H1 (cell line): Measurements from ENCODE around the gene WDFY4. TPM values are rescaled to one million over a fixed set of nuclear protein-coding genes. Genes with fewer than 3 reads are reported as not detected.

ENCODE experiments used
- CTCF ChIA-PET: fragments of 300-600 bp; sonication (Branson Sonifier 250); formaldehyde crosslinking; loops from one replicate; lab custom pipeline; 2021; ENCODE audit not compliant: partially characterized antibody; lab: Charles Lee
- POLR2A ChIA-PET: fragments of 300-600 bp; sonication (Branson Sonifier 250); formaldehyde crosslinking; loops from one replicate; lab custom pipeline; 2021; ENCODE audit warnings: inconsistent platforms; ENCODE audit not compliant: partially characterized antibody; lab: Charles Lee
- DNase-seq, 2 experiments: peaks; one replicate each; pipeline versions ENCODE4 v3.0.0 to v3.0.0-alpha.2; 2010 to 2022; ENCODE audit warnings: low spot score in 2 of 2, low read depth in 1 of 2, mixed read lengths in 1 of 2
- FAIRE-seq: peaks from 2 replicates; lab custom pipeline; 2011; peaks lifted over from hg19 to GRCh38; lab: Jason Lieb, UNC
- H2AFZ ChIP-seq: 2 replicates; pipeline ENCODE4 v1.8.1; 2012; ENCODE audit warnings: low read length, inconsistent platforms
- H2AK5ac ChIP-seq: 2 replicates; pipeline ENCODE4 v1.6.1; 2013; ENCODE audit warnings: low read depth, low read length
- H2BK120ac ChIP-seq: replicated peaks from 2 replicates; pipeline ENCODE3; 2013; ENCODE audit warnings: low read depth, low read length, inconsistent platforms
- H2BK12ac ChIP-seq: 2 replicates; pipeline ENCODE4 v1.6.1; 2013; ENCODE audit warnings: low read depth, low read length
- H2BK15ac ChIP-seq: 2 replicates; pipeline ENCODE4 v1.6.1; 2013; ENCODE audit warnings: low read length
- H2BK20ac ChIP-seq: 2 replicates; pipeline ENCODE4 v1.6.1; 2013; ENCODE audit warnings: low read length
- H2BK5ac ChIP-seq: 2 replicates; pipeline ENCODE4 v1.6.1; 2013; ENCODE audit warnings: low read depth, low read length
- H3K14ac ChIP-seq: 2 replicates; pipeline ENCODE4 v1.6.1; 2013; ENCODE audit warnings: inconsistent platforms; ENCODE audit not compliant: insufficient read length
- H3K18ac ChIP-seq: 2 replicates; pipeline ENCODE4 v1.6.1; 2013; ENCODE audit warnings: low read length; ENCODE audit errors: extremely low read depth
- H3K23ac ChIP-seq: 2 replicates; pipeline ENCODE4 v1.6.1; 2013; ENCODE audit warnings: inconsistent platforms; ENCODE audit not compliant: insufficient read length
- H3K23me2 ChIP-seq: 2 replicates; pipeline ENCODE4 v1.6.1; 2013; ENCODE audit warnings: low read depth, low read length
- H3K27ac ChIP-seq: 2 replicates; pipeline ENCODE4 v1.6.1; 2011; ENCODE audit warnings: low read depth, low read length, inconsistent platforms
- H3K27me3 ChIP-seq, 4 experiments: replicated peaks in 1 of 4; 1 replicate in 1 of 4; 2 replicates in 3 of 4; pipeline versions ENCODE4 v1.6.1 to v1.8.1; 2011 to 2013; ENCODE audit warnings: low read length in 3 of 4, mild to moderate bottlenecking in 3 of 4, inconsistent platforms in 2 of 4, mixed read lengths in 2 of 4, moderate library complexity in 1 of 4; ENCODE audit not compliant: control insufficient read depth in 3 of 4, insufficient read depth in 3 of 4; ENCODE audit errors: extremely low read depth in 1 of 4
- H3K36me3 ChIP-seq, 4 experiments: 2 replicates each; pipeline versions ENCODE4 v1.6.1 to v1.8.1; 2011 to 2013; ENCODE audit warnings: mild to moderate bottlenecking in 4 of 4, low read length in 3 of 4, moderate library complexity in 2 of 4, control low read depth in 1 of 4, inconsistent platforms in 1 of 4; ENCODE audit not compliant: insufficient read depth in 4 of 4, control insufficient read depth in 2 of 4
- H3K4ac ChIP-seq: replicated peaks from 2 replicates; pipeline ENCODE3; 2013; ENCODE audit warnings: low read length, low read depth, mixed read lengths, inconsistent platforms; ENCODE audit not compliant: insufficient read length
- H3K4me1 ChIP-seq, 4 experiments: replicated peaks in 1 of 4; 1 replicate in 1 of 4; 2 replicates in 3 of 4; pipeline versions ENCODE4 v1.6.1 to v1.8.1; 2011 to 2013; ENCODE audit warnings: low read length in 3 of 4, inconsistent platforms in 2 of 4, mixed read lengths in 1 of 4; ENCODE audit not compliant: insufficient read depth in 4 of 4, control insufficient read depth in 3 of 4
- H3K4me2 ChIP-seq, 2 experiments: 2 replicates each; pipeline versions ENCODE4 v1.6.1 to v1.8.1; 2011 to 2013; ENCODE audit warnings: low read depth in 2 of 2, low read length in 2 of 2, control low read depth in 1 of 2, inconsistent platforms in 1 of 2, mild to moderate bottlenecking in 1 of 2; ENCODE audit not compliant: insufficient read depth in 1 of 2
- H3K4me3 ChIP-seq, 4 experiments: fragments of 200-600, 300-600 bp in 1 of 4; sonication (generic), shearing (Covaris generic), sonication (Bioruptor Twin) in 1 of 4; 2 replicates each; pipeline versions ENCODE4 v1.5.1 to v1.8.1; 2011 to 2016; ENCODE audit warnings: low read length in 4 of 4, low read depth in 3 of 4, control low read depth in 2 of 4, inconsistent platforms in 2 of 4, mild to moderate bottlenecking in 2 of 4, mixed read lengths in 1 of 4, moderate library complexity in 1 of 4; ENCODE audit not compliant: insufficient read depth in 2 of 4; ENCODE audit errors: extremely low read depth in 1 of 4
- H3K56ac ChIP-seq: replicated peaks from 2 replicates; pipeline ENCODE3; 2013; ENCODE audit warnings: low read depth, mild to moderate bottlenecking, mixed read lengths, low read length, inconsistent platforms; ENCODE audit not compliant: insufficient read length
- H3K79me1 ChIP-seq: 2 replicates; pipeline ENCODE4 v1.6.1; 2013; ENCODE audit warnings: low read depth, low read length, control low read depth
- H3K79me2 ChIP-seq, 2 experiments: 2 replicates each; pipeline versions ENCODE4 v1.6.1 to v1.8.1; 2012 to 2013; ENCODE audit warnings: low read length in 2 of 2, mild to moderate bottlenecking in 2 of 2, inconsistent platforms in 1 of 2; ENCODE audit not compliant: insufficient read depth in 2 of 2, control insufficient read depth in 1 of 2
- H3K9ac ChIP-seq, 4 experiments: replicated peaks in 1 of 4; 1 replicate in 1 of 4; 2 replicates in 3 of 4; pipeline versions ENCODE4 v1.6.1 to v1.8.1; 2011 to 2013; ENCODE audit warnings: low read depth in 3 of 4, low read length in 3 of 4, control low read depth in 2 of 4, mild to moderate bottlenecking in 2 of 4, moderate library complexity in 2 of 4, inconsistent platforms in 1 of 4; ENCODE audit errors: extremely low read depth in 1 of 4
- H3K9me3 ChIP-seq, 2 experiments: 2 replicates each; pipeline versions ENCODE4 v1.6.1 to v1.8.1; 2012 to 2013; ENCODE audit warnings: mild to moderate bottlenecking in 2 of 2, moderate library complexity in 2 of 2, control low read depth in 1 of 2, inconsistent platforms in 1 of 2, low read depth in 1 of 2, low read length in 1 of 2, mixed read lengths in 1 of 2; ENCODE audit not compliant: insufficient read depth in 2 of 2
- H4K20me1 ChIP-seq, 2 experiments: replicated peaks in 1 of 2; 2 replicates each; pipeline versions ENCODE3 to v1.8.1; 2011 to 2013; ENCODE audit warnings: inconsistent platforms in 2 of 2, low read length in 2 of 2, mild to moderate bottlenecking in 1 of 2; ENCODE audit not compliant: insufficient read depth in 2 of 2, control insufficient read depth in 1 of 2
- H4K5ac ChIP-seq: 2 replicates; pipeline ENCODE4 v1.6.1; 2013; ENCODE audit warnings: low read length, low read depth, mixed read lengths, inconsistent platforms; ENCODE audit not compliant: insufficient read length
- H4K8ac ChIP-seq: 2 replicates; pipeline ENCODE4 v1.8.0; 2013; ENCODE audit warnings: mild to moderate bottlenecking, moderate library complexity, low read length, inconsistent platforms; ENCODE audit not compliant: insufficient read depth; ENCODE audit errors: extremely low read depth
- H4K91ac ChIP-seq: replicated peaks from 2 replicates; pipeline ENCODE3; 2013; ENCODE audit warnings: low read length, mixed read lengths, inconsistent platforms; ENCODE audit not compliant: insufficient read length
- CBX5 ChIP-seq: fragments of 300-800, 300-1000 bp; sonication (generic); IDR thresholded peaks from 2 replicates; pipeline ENCODE4 v1.7.1; 2016; ENCODE audit warnings: antibody characterized with exemption, low read length, low read depth
- GABPA ChIP-seq: IDR thresholded peaks from 2 replicates; pipeline ENCODE4 v1.6.1; 2011; ENCODE audit warnings: mild to moderate bottlenecking, low read length, moderate library complexity, borderline replicate concordance; ENCODE audit not compliant: insufficient read depth
- GTF2F1 ChIP-seq: IDR thresholded peaks from 2 replicates; pipeline ENCODE4 v1.6.1; 2012; ENCODE audit warnings: low read depth, low read length, improper control_type of control experiment, borderline replicate concordance
- HDAC2 ChIP-seq, 2 experiments: fragments of 300-600 bp in 1 of 2; sonication (generic) in 1 of 2; IDR thresholded peaks; 2 replicates each; pipeline ENCODE4 v1.6.1; 2011 to 2012; ENCODE audit warnings: low read depth in 2 of 2, low read length in 2 of 2, mild to moderate bottlenecking in 2 of 2, moderate library complexity in 2 of 2, borderline replicate concordance in 1 of 2, inconsistent platforms in 1 of 2
- RNF2 ChIP-seq: fragments of 200-900, 300-1000 bp; sonication (generic); IDR thresholded peaks from 2 replicates; pipeline ENCODE4 v1.7.1; 2016; ENCODE audit warnings: borderline replicate concordance, low read depth, mild to moderate bottlenecking, antibody characterized with exemption, low read length; ENCODE audit not compliant: poor library complexity, severe bottlenecking; ENCODE audit errors: missing control alignments
- SAP30 ChIP-seq: fragments of 300-600 bp; sonication (generic); IDR thresholded peaks from 2 replicates; pipeline ENCODE4 v1.7.1; 2012; ENCODE audit warnings: low read length, moderate library complexity, mild to moderate bottlenecking, inconsistent platforms; ENCODE audit not compliant: insufficient read depth, insufficient replicate concordance
- TAF1 ChIP-seq: IDR thresholded peaks from 2 replicates; pipeline ENCODE4 v1.6.1; 2011; ENCODE audit warnings: mild to moderate bottlenecking, low read depth, low read length
- WGBS, 2 experiments: shearing (Covaris generic) in 1 of 2; methylation state at CpG; one replicate each; pipeline versions ENCODE4 v1.1.6 to v1.1.7; 2013 to 2015; ENCODE audit warnings: low lambda C conversion rate in 2 of 2, mixed read lengths in 2 of 2, inconsistent platforms in 1 of 2, low coverage in 1 of 2, missing lambda C conversion rate in 1 of 2; ENCODE audit not compliant: insufficient replicate concordance in 2 of 2, insufficient coverage in 1 of 2, insufficient read length in 1 of 2; ENCODE audit errors: extremely low coverage in 1 of 2, missing lambda C conversion rate in 1 of 2; 5-methylcytosine and 5-hydroxymethylcytosine counted together
- polyA plus RNA-seq, 7 experiments: library from polyadenylated mRNA; depleted of rRNA in 3 of 7; stranded (reverse) in 5 of 7; unstranded in 2 of 7; fragments of >200 nt in 5 of 7; fragments of 200-250 nt in 2 of 7; gene quantifications; 1 replicate in 5 of 7; 2 replicates in 1 of 7; 4 replicates in 1 of 7; pipeline versions ENCODE4 v1.2.1 to v1.2.3, GENCODE V29; 2011 to 2013; ENCODE audit warnings: missing spikeins in 2 of 7, mixed read lengths in 2 of 7
- total RNA-seq: library from RNA; stranded (reverse); fragmentation: NEBNext Ultra II Directional; extraction: Animal tissue kit (Norgen Biotek cat#: 25700); gene quantifications from 2 replicates; pipeline ENCODE4 v1.2.1, GENCODE V29; 2021
- TF ChIP-seq, protein P1 (sequence below): IDR thresholded peaks from 2 replicates; pipeline ENCODE4 v1.6.1; 2012; ENCODE audit warnings: inconsistent platforms
- TF ChIP-seq, protein P2 (sequence below): IDR thresholded peaks from 2 replicates; pipeline ENCODE4 v1.6.1; 2011; ENCODE audit warnings: low read depth, mild to moderate bottlenecking, low read length; ENCODE audit not compliant: insufficient read depth
- TF ChIP-seq, protein P3 (sequence below): IDR thresholded peaks from 2 replicates; pipeline ENCODE4 v1.6.1; 2012; ENCODE audit warnings: inconsistent platforms

The WDFY4 gene
- total and polyA plus RNA-seq, 2 of the 8 experiments (the other 6 are each of a cell fraction or from before 2014, with no cell fraction given): not detected

DNA sequence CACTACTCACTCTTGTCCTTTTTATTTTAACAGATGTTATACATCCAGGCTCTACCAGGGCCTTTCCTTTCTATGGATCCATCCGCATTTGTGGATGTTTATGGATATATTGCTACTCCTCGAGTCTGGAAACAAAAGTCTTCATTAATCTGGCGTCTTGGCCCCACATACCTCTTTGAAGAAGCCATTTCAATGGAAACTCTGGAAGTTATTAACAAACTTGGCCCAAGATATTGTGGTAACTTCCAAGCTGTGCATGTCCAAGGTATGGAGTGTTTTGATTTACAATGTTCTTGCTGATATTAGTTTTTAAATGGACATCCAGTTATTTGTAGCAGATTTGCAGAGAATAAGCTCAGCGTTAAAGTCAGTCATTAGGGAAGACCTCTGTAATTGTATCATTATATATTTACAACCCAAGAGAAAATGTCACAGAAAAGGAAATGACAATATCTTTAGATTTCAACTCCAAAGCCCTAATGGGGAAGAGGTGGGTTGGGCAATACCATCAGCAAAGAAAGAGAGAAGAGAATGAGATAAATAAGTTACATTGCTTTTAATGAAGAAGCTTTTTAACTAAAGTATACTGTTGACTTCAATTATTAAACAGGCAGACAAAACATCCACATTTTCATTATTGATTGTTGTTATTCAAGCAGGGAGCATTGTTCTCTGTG is 102.1 kb downstream of the WDFY4 start:
- H3K56ac ChIP-seq: no peak overlapping the region
- H4K20me1 ChIP-seq: no peaks in the 10 kb centered on the region
- FAIRE-seq: no peak
- no peaks in the 10 kb centered on the region for H3K23me2 ChIP-seq
- CTCF ChIA-PET: no interaction called here
- no peak overlapping the region for H3K14ac ChIP-seq
- no peak overlapping the region for H3K4ac ChIP-seq
- POLR2A ChIA-PET: no interaction called here
- H3K79me2 ChIP-seq: no peaks in the 10 kb centered on the region
- no peak overlapping the region for H3K27ac ChIP-seq
- H3K27me3 ChIP-seq: no peaks in the 10 kb centered on the region
- no peak overlapping the region for H3K9ac ChIP-seq
- 91% methylated on average over 4 of the region's 4 CpGs; no CpG with 5 or more reads in 1 of the 2 experiments for WGBS, 2 experiments
- H2BK5ac ChIP-seq: no peak overlapping the region
- no peak for DNase-seq
- no peak overlapping the region for H3K18ac ChIP-seq
- no peaks in the 10 kb centered on the region for H3K79me1 ChIP-seq
- no peak overlapping the region for H2BK12ac ChIP-seq
- H2BK15ac ChIP-seq: no peak overlapping the region
- no peak overlapping the region for H2BK120ac ChIP-seq
- H3K4me1 ChIP-seq: no peaks in the 10 kb centered on the region; a peak in 1 of 7 replicates
- no peak overlapping the region for H4K8ac ChIP-seq
- no peak overlapping the region for H4K91ac ChIP-seq
- no peaks in the 10 kb centered on the region for H3K36me3 ChIP-seq
- no peak overlapping the region for H2AK5ac ChIP-seq
- no peak overlapping the region for H2AFZ ChIP-seq
- H2BK20ac ChIP-seq: no peak overlapping the region
- H3K4me2 ChIP-seq: no peak overlapping the region
- H3K4me3 ChIP-seq: no peak overlapping the region
- no peak overlapping the region for H4K5ac ChIP-seq
- H3K23ac ChIP-seq: no peak overlapping the region
- H3K9me3 ChIP-seq: no peaks in the 10 kb centered on the region
- TF ChIP-seq RNF2 (no peak), CBX5 (no peak), GTF2F1 (no peak), HDAC2 (IDR thresholded peaks at IDR 0.05; ENCODE audit: borderline replicate concordance in 1 of 2, low read depth in 2 of 2, low read length in 2 of 2) (no peak), GABPA (no peak), TAF1 (no peak), SAP30 (no peak)
- TF ChIP-seq, protein P1, sequence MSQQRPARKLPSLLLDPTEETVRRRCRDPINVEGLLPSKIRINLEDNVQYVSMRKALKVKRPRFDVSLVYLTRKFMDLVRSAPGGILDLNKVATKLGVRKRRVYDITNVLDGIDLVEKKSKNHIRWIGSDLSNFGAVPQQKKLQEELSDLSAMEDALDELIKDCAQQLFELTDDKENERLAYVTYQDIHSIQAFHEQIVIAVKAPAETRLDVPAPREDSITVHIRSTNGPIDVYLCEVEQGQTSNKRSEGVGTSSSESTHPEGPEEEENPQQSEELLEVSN: no peak
- TF ChIP-seq, protein P2, sequence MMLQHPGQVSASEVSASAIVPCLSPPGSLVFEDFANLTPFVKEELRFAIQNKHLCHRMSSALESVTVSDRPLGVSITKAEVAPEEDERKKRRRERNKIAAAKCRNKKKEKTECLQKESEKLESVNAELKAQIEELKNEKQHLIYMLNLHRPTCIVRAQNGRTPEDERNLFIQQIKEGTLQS: no peak
- TF ChIP-seq, protein P3, sequence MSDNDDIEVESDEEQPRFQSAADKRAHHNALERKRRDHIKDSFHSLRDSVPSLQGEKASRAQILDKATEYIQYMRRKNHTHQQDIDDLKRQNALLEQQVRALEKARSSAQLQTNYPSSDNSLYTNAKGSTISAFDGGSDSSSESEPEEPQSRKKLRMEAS: no peak
